Stomach smooth muscle (tissue), 2 donors: ENCODE measurements around the gene FGFR2.

ENCODE experiments used
- H3K27ac ChIP-seq: one replicate; pipeline ENCODE4 v1.7.0; 2013; ENCODE audit warnings: mild to moderate bottlenecking, low read length, inconsistent platforms
- H3K27me3 ChIP-seq, 2 donors: one replicate each; pipeline ENCODE4 v1.7.0; 2013; ENCODE audit warnings: low read length in 2 of 2; ENCODE audit not compliant: insufficient read depth in 2 of 2, control insufficient read depth in 1 of 2
- H3K36me3 ChIP-seq, 2 donors: one replicate each; pipeline ENCODE4 v1.7.0; 2013; ENCODE audit warnings: low read length in 2 of 2; ENCODE audit not compliant: control insufficient read depth in 2 of 2, insufficient read depth in 2 of 2
- H3K4me1 ChIP-seq: one replicate; pipeline ENCODE4 v1.7.0; 2013; ENCODE audit warnings: low read length; ENCODE audit not compliant: control insufficient read depth, insufficient read depth
- H3K4me3 ChIP-seq, 2 donors: one replicate each; pipeline ENCODE4 v1.7.0; 2013; ENCODE audit warnings: low read length in 2 of 2
- H3K9ac ChIP-seq, 2 donors: one replicate each; pipeline ENCODE4 v1.7.0; 2013; ENCODE audit warnings: low read length in 2 of 2, mild to moderate bottlenecking in 1 of 2
- H3K9me3 ChIP-seq, 2 donors: one replicate each; pipeline ENCODE4 v1.7.0; 2013; ENCODE audit warnings: low read length in 2 of 2; ENCODE audit not compliant: control insufficient read depth in 2 of 2
- donor health status: healthy.
- donor health status: Pancreatic carcinoma.

Gene FGFR2

GRCh38 chr10:121553511-121554264 is 44.6 kb downstream of the FGFR2 start:
- no peak overlapping the region for H3K9ac ChIP-seq

GRCh38 chr10:121552746-121553145 is 45.5 kb downstream of the FGFR2 start:
- Histone ChIP-seq H3K4me3 (no peak overlapping the region), H3K9me3 (peaks cover 0 to 3% of the 10 kb centered on the region in 2 donors), H3K27ac (no peak overlapping the region), H3K9ac (no peak overlapping the region), H3K4me1 (no peaks in the 10 kb centered on the region), H3K36me3 (peaks cover 8 to 10% of the 10 kb centered on the region in 2 donors), H3K27me3 (no peaks in the 10 kb centered on the region)

More at GRCh38 chr10:121553511-121554264, 44.6 kb downstream of the FGFR2 start:
- Histone ChIP-seq H3K36me3 (peaks cover 8 to 10% of the 10 kb centered on the region in 2 donors), H3K4me3 (no peak overlapping the region), H3K4me1 (peaks cover 2% of the 10 kb centered on the region), H3K27me3 (no peaks in the 10 kb centered on the region), H3K27ac (no peak overlapping the region), H3K9me3 (peaks cover 0 to 3% of the 10 kb centered on the region in 2 donors)

GRCh38 chr10:121551210-121551885 is 46.9 kb downstream of the FGFR2 start:
- Histone ChIP-seq H3K27me3 (no peaks in the 10 kb centered on the region), H3K9me3 (peaks cover 0 to 3% of the 10 kb centered on the region in 2 donors), H3K4me3 (no peak overlapping the region), H3K4me1 (no peaks in the 10 kb centered on the region), H3K9ac (no peak overlapping the region), H3K27ac (no peak overlapping the region), H3K36me3 (peaks cover 8 to 10% of the 10 kb centered on the region in 2 donors)

- no peak overlapping the region for H3K9ac ChIP-seq
- no peaks in the 10 kb centered on the region for H3K27me3 ChIP-seq
- no peak overlapping the region for H3K4me3 ChIP-seq
- H3K36me3 ChIP-seq: peaks cover 0 to 5% of the 10 kb centered on the region in 2 donors
- no peaks in the 10 kb centered on the region for H3K9me3 ChIP-seq
- H3K27ac ChIP-seq: no peak overlapping the region
- peaks cover 9% of the 10 kb centered on the region for H3K4me1 ChIP-seq
These were observed 53.9 kb downstream of the FGFR2 start for GRCh38 chr10:121544301-121544869.

- Histone ChIP-seq H3K9me3 (no peaks in the 10 kb centered on the region), H3K9ac (no peak overlapping the region), H3K4me3 (no peak overlapping the region), H3K36me3 (peaks cover under 1 to 4% of the 10 kb centered on the region in 2 donors), H3K27me3 (no peaks in the 10 kb centered on the region), H3K4me1 (peaks cover 9% of the 10 kb centered on the region), H3K27ac (no peak overlapping the region)
These were observed 54.7 kb downstream of the FGFR2 start for GRCh38 chr10:121543545-121543944.

GRCh38 chr10:121541450-121542120 is 56.7 kb downstream of the FGFR2 start:
- Histone ChIP-seq H3K9ac (no peak overlapping the region), H3K4me1 (peaks cover 9% of the 10 kb centered on the region), H3K9me3 (no peaks in the 10 kb centered on the region), H3K27ac (no peak overlapping the region), H3K4me3 (no peak overlapping the region), H3K36me3 (peaks cover 8% of the 10 kb centered on the region in 2 donors), H3K27me3 (no peaks in the 10 kb centered on the region)

- peaks cover 8% of the 10 kb centered on the region in 2 donors for H3K36me3 ChIP-seq
- peaks cover 12% of the 10 kb centered on the region for H3K4me1 ChIP-seq
- H3K27me3 ChIP-seq: no peaks in the 10 kb centered on the region
- H3K27ac ChIP-seq: no peak overlapping the region
- no peak overlapping the region for H3K4me3 ChIP-seq
- H3K9ac ChIP-seq: no peak overlapping the region
- no peaks in the 10 kb centered on the region for H3K9me3 ChIP-seq
These were observed 57.4 kb downstream of the FGFR2 start for GRCh38 chr10:121540732-121541395.

- peaks cover 6 to 8% of the 10 kb centered on the region in 2 donors for H3K36me3 ChIP-seq
- no peak overlapping the region for H3K27ac ChIP-seq
- no peaks in the 10 kb centered on the region for H3K27me3 ChIP-seq
- H3K4me1 ChIP-seq: peaks cover 13% of the 10 kb centered on the region
- no peak overlapping the region for H3K4me3 ChIP-seq
- H3K9me3 ChIP-seq: no peaks in the 10 kb centered on the region
- H3K9ac ChIP-seq: no peak overlapping the region
These were observed 58.5 kb downstream of the FGFR2 start for GRCh38 chr10:121539786-121540185.

- Histone ChIP-seq H3K9ac (peak overlapping the region in 1 of 2 donors; percentile 14), H3K4me3 (no peak overlapping the region), H3K4me1 (peaks cover 7% of the 10 kb centered on the region), H3K27ac (peak overlapping the region; percentile 31), H3K9me3 (no peaks in the 10 kb centered on the region), H3K27me3 (no peaks in the 10 kb centered on the region), H3K36me3 (peaks cover 8% of the 10 kb centered on the region in 2 donors)
These were observed 61.8 kb downstream of the FGFR2 start for GRCh38 chr10:121536310-121536913.

GRCh38 chr10:121535381-121535780 is 62.9 kb downstream of the FGFR2 start:
- peaks cover 8% of the 10 kb centered on the region in 2 donors for H3K36me3 ChIP-seq
- H3K4me3 ChIP-seq: no peak overlapping the region
- H3K4me1 ChIP-seq: peaks cover 7% of the 10 kb centered on the region
- no peaks in the 10 kb centered on the region for H3K9me3 ChIP-seq
- peak overlapping the region; percentile 31 for H3K27ac ChIP-seq
- peak overlapping the region in 1 of 2 donors; percentile 14 for H3K9ac ChIP-seq
- no peaks in the 10 kb centered on the region for H3K27me3 ChIP-seq
